LNCAP (cell line): ENCODE measurements around the gene MFAP4.

ENCODE experiments used
- CTCF ChIP-seq: fragments of 450-650 bp; IDR thresholded peaks from 2 replicates; pipeline ENCODE4 v1.5.1; 2017; ENCODE audit warnings: mild to moderate bottlenecking

The MFAP4 gene

GRCh38 chr17:19363460-19364035 is 23.4 kb downstream of the MFAP4 start:
- TF ChIP-seq CTCF = no peak

DNA sequence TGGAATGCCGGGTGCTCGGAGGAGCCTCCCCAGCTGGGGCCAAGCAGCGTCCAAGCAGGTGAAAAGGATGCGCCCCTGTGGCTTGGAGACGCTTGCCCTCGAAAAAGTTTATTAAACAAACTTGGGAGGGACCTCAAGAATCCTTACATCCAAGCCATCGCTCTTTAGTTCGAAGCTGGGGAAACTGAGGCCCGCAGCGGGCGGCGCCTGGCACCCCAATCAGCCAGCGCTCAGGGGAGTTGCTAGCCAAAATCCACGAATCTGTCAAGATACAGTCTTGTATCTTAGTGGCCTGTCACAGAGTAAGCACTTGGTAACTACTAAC is 23.9 kb downstream of the MFAP4 start:
- TF ChIP-seq CTCF = peak; percentile 13; the same call in 1 of the 2 replicates

GRCh38 chr17:19362277-19363113 is 24.5 kb downstream of the MFAP4 start, which contains the start of gene B9D1:
B9D1 (minus strand) TSS chr17:19362723; CDS start chr17:19362569, 154 bp downstream.
- peak; percentile 95 for TF ChIP-seq CTCF

- TF ChIP-seq CTCF = no peak
Observed at GRCh38 chr17:19361944-19362276, 25.1 kb downstream of the MFAP4 start.

DNA sequence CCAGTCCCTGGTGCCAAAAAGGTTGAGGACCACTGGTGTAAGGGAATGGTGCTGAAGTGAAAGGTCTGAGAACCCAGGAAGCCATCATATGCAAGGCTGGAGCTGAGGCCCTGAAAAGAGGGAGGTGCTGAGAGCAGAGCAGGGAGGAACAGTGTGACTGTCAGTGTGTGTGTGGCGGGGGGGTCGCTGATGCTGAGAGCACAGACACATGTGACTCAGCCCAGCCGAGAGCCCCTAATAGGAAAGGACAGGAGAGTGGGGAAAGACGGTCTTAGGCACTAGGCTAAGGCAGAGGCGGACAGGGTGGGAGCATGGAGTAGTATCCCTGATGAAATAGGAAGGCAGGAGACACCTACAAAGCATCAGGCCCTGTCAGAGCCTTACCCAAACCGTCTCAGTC is 25.7 kb downstream of the MFAP4 start:
- no peak for TF ChIP-seq CTCF

- TF ChIP-seq CTCF = no peak
Observed at GRCh38 chr17:19360772-19361171, 26.2 kb downstream of the MFAP4 start.

- TF ChIP-seq CTCF = no peak
Observed at GRCh38 chr17:19359856-19360255, 27.1 kb downstream of the MFAP4 start.
